Nephron progenitor cell (in vitro differentiated cells): ENCODE data around the gene IDH2.

Source experiments
- DNase-seq: peaks from one replicate; pipeline ENCODE4 v3.0.0; 2021
- H3K27ac Mint-ChIP-seq: 2 replicates; pipeline ENCODE4 v1.8.0; 2021; ENCODE audit warnings: mild to moderate bottlenecking, moderate library complexity, mixed read lengths
- H3K27me3 Mint-ChIP-seq: 2 replicates; pipeline ENCODE4 v1.8.0; 2021; ENCODE audit warnings: mild to moderate bottlenecking, low read depth, mixed read lengths; ENCODE audit not compliant: poor library complexity
- H3K36me3 Mint-ChIP-seq: 2 replicates; pipeline ENCODE4 v1.8.0; 2021; ENCODE audit warnings: low read depth, mixed read lengths
- H3K4me1 Mint-ChIP-seq: 2 replicates; pipeline ENCODE4 v1.8.0; 2021; ENCODE audit warnings: mixed read lengths
- H3K4me3 Mint-ChIP-seq: 2 replicates; pipeline ENCODE4 v1.8.0; 2021; ENCODE audit warnings: mild to moderate bottlenecking, moderate library complexity, mixed read lengths
- H3K9me3 Mint-ChIP-seq: 2 replicates; pipeline ENCODE4 v1.8.0; 2021; ENCODE audit warnings: mild to moderate bottlenecking, moderate library complexity, mixed read lengths
- TF ChIP-seq, protein P1 (sequence below): fragments of 200-600 bp; sonication (generic); IDR thresholded peaks from 2 replicates; pipeline ENCODE4 v1.5.0; 2021; ENCODE audit warnings: antibody characterized with exemption

Gene IDH2

DNA sequence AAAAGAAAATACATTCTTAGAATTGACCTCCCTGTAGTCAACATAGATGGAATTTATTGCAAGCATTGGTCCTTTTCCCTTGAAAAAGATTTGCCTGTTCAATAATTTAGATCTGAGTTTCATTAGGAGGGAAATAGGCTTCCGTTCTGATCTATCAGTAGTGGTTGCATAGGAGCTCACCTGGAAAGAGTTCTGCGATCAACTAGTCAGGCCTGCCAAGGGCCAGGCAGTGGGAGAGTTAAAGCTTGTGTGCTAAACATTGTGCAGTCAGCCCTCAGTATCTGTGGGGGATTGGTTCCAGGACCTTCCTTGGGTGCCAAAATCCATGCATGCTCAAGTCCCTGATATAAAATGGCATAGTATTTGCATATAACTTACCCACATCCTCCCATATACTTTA lies 29.6 kb upstream of the IDH2 start:
- no peak overlapping the region for H3K4me3 Mint-ChIP-seq
- H3K27ac Mint-ChIP-seq: no peak overlapping the region
- H3K9me3 Mint-ChIP-seq: peaks cover 7% of the 10 kb centered on the region
- no peaks in the 10 kb centered on the region for H3K36me3 Mint-ChIP-seq
- TF ChIP-seq, protein P1, sequence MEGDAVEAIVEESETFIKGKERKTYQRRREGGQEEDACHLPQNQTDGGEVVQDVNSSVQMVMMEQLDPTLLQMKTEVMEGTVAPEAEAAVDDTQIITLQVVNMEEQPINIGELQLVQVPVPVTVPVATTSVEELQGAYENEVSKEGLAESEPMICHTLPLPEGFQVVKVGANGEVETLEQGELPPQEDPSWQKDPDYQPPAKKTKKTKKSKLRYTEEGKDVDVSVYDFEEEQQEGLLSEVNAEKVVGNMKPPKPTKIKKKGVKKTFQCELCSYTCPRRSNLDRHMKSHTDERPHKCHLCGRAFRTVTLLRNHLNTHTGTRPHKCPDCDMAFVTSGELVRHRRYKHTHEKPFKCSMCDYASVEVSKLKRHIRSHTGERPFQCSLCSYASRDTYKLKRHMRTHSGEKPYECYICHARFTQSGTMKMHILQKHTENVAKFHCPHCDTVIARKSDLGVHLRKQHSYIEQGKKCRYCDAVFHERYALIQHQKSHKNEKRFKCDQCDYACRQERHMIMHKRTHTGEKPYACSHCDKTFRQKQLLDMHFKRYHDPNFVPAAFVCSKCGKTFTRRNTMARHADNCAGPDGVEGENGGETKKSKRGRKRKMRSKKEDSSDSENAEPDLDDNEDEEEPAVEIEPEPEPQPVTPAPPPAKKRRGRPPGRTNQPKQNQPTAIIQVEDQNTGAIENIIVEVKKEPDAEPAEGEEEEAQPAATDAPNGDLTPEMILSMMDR: no peak
- peaks cover 24% of the 10 kb centered on the region for H3K27me3 Mint-ChIP-seq
- no peak for DNase-seq
- H3K4me1 Mint-ChIP-seq: peaks cover 21% of the 10 kb centered on the region

DNA sequence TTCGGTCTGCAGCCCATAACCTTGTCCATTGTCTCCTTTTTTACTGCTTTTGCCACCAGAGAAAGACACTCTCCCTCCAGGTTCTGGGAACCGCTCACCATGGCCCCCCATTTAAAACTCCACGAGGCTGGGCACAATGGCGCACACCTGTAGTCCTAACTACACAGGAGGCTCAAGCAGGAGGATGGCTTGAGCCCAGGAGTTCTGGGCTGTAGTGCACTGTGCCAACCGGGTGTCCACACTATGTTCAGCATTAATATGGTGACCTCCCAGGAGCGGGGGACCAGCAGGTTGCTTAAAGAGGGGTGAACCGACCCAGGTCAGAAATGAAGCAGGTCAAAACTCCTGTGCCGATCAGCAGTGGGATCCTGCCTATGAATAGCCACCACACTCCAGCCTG lies 28.0 kb upstream of the IDH2 start:
- peaks cover 27% of the 10 kb centered on the region for H3K27me3 Mint-ChIP-seq
- H3K27ac Mint-ChIP-seq: no peak overlapping the region
- peaks cover 7% of the 10 kb centered on the region for H3K9me3 Mint-ChIP-seq
- peaks cover 36% of the 10 kb centered on the region for H3K4me1 Mint-ChIP-seq
- no peak overlapping the region for H3K4me3 Mint-ChIP-seq
- DNase-seq: no peak
- TF ChIP-seq, protein P1: no peak
- H3K36me3 Mint-ChIP-seq: no peaks in the 10 kb centered on the region

DNA sequence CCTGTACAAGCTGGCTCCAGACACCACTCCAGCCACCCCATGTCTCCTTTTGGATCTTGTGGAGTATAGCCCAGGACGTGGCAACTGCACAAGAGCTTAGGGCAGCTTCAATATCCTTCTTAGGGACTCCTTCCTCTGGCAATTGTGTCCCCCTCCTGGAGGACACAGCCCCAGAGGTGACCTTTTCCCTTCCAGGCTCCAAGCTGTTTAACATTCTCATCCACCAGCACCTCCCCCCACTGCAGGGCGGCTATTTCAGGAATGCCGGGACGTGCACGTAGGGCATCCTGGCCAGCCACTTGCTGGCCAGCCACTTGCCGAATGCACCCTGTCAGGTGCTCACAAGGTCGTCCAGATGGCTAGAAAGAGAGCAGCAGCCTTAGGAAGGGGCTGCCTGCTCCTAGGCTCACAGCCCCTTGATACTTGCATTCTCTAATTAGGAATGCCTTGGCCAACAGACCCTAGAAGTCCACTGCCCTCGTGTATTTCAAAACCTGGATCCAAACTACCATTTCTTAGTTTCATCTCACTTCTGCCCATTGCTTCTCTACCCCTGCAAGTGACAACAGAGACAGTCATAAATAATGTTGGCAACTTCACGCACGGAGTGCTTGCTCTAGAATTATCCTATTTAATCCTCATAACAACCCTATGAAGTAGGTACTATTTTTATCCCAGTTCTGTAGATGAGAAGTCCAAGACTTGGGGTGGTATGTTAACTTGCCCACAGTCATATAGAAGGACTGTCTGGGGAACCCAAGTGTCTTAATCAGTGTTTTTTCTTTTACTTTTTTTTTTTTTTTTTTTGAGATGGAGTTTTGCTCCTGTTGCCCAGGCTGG lies 24.5 kb upstream of the IDH2 start:
- Mint-ChIP-seq H3K27ac (peak overlapping the region; percentile 66), H3K4me3 (peak overlapping the region; percentile 29)

DNA sequence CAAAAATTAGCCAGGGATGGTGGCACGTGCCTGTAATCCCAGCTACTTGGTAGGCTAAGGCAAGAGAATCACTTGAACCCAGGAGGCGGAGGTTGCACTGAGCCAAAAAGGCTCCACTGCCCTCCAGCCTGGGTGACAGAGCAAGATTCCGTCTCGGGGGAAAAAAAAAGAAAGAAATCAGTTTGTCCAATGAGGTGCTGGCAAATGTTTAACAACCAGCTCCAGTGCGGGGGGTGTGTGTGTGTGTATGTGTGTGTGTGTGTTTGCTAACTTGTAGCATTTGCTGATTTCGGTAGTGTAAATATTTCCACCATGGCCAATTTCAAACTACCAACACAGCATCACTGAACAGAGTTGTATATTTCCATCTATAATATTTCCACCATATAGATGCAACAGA lies 23.8 kb upstream of the IDH2 start:
- Mint-ChIP-seq H3K27me3 (peaks cover 23% of the 10 kb centered on the region), H3K27ac (no peak overlapping the region), H3K4me3 (no peak overlapping the region), H3K9me3 (no peaks in the 10 kb centered on the region), H3K4me1 (peaks cover 26% of the 10 kb centered on the region), H3K36me3 (no peaks in the 10 kb centered on the region)
- TF ChIP-seq, protein P1: no peak
- no peak for DNase-seq

More for the DNA sequence above, 24.5 kb upstream of the IDH2 start:
- peaks cover 23% of the 10 kb centered on the region for H3K27me3 Mint-ChIP-seq
- no peaks in the 10 kb centered on the region for H3K9me3 Mint-ChIP-seq
- peak; percentile 44 for DNase-seq
- TF ChIP-seq, protein P1: no peak
- H3K36me3 Mint-ChIP-seq: no peaks in the 10 kb centered on the region
- peaks cover 26% of the 10 kb centered on the region for H3K4me1 Mint-ChIP-seq

DNA sequence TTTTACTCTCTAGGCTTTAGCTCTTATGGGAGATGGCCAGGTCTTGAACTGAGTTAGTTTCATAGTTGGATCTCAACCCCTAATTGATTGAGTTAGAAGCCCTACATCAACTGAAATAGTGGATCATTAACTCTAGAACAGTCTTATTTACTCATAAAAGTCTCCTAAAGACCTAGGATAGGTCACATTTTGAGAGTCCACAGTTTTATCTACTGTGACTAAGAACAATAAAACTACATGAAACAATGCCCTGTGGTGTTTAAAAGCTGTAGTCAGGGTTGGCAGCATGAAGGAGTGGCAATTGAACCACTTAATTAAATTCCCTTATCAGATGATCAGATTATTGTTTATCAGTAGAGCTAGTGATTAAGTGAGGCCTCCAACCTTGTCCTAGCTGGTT lies 22.2 kb upstream of the IDH2 start:
- Mint-ChIP-seq H3K9me3 (no peaks in the 10 kb centered on the region), H3K4me3 (no peak overlapping the region), H3K27ac (no peak overlapping the region), H3K36me3 (no peaks in the 10 kb centered on the region), H3K27me3 (peaks cover 20% of the 10 kb centered on the region), H3K4me1 (peaks cover 26% of the 10 kb centered on the region)
- TF ChIP-seq, protein P1: no peak
- no peak for DNase-seq

DNA sequence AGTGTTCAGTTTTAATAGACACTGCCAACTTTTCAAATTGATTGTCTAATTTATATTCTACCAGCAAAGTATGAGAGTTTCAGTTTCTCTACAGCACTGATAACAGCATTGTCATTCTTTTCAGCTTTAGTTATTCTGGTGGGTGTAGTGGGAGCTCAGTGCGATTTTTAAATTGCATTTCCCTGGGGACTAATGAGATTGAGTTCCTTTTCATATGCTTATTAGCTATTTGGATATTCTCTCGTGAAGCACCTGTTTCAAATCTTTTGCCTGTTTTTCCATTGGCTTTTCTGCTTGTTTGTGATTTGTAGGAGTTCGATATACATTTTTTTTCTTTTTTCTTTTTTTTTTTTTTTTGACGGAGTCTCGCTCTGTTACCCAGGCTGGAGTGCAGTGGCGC lies 18.8 kb upstream of the IDH2 start:
- Mint-ChIP-seq H3K9me3 (peaks cover 2% of the 10 kb centered on the region), H3K36me3 (no peaks in the 10 kb centered on the region), H3K4me1 (peaks cover 7% of the 10 kb centered on the region), H3K27ac (no peak overlapping the region), H3K4me3 (no peak overlapping the region), H3K27me3 (peaks cover 18% of the 10 kb centered on the region)
- DNase-seq: no peak
- TF ChIP-seq, protein P1: no peak
